Measurements from ENCODE around the gene RGS10.

Gene RGS10

DNA sequence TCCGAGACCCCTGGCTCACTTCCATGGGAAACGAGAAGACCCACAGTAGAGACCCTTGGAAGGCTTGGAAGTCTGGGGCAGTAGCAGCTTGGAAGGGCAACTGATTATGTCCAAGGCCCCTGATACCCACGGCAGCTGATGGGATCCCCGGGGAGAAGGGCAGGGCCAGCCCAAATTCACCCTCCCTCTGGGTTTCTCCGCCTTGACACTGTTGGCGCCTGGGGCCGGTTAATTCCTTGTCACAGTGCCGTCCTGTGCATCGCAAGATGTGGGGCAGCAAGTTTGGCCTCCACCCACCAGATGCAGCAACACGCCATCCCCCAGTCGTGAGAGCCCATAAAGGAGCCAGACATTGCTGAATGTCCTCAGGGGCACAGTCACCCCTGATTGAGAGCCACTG is 89.2 kb downstream of the RGS10 start:
- in situ Hi-C loops (cut with MboI; ENCODE audit: low sequenced_read_pairs) = no loop called here

DNA sequence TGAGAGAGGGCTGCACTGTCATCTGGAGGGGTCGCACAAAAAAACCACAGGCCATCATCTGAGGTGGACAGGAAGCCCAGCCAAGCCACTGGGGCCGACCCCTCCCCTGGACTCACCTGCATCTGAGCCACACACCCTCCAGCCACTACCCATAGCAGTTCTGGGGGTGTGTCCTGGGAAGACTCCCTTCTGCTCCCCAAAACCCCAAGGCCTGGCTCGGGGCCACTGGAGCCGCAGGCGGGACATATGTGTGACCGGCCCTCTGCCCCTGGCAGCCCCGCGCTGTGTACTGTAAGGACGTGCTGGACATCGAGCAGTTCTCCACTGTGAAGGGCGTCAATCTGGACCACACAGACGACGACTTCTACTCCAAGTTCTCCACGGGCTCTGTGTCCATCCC is 90.1 kb downstream of the RGS10 start:
- in situ Hi-C loops (cut with MboI; ENCODE audit: low sequenced_read_pairs) = no loop called here

DNA sequence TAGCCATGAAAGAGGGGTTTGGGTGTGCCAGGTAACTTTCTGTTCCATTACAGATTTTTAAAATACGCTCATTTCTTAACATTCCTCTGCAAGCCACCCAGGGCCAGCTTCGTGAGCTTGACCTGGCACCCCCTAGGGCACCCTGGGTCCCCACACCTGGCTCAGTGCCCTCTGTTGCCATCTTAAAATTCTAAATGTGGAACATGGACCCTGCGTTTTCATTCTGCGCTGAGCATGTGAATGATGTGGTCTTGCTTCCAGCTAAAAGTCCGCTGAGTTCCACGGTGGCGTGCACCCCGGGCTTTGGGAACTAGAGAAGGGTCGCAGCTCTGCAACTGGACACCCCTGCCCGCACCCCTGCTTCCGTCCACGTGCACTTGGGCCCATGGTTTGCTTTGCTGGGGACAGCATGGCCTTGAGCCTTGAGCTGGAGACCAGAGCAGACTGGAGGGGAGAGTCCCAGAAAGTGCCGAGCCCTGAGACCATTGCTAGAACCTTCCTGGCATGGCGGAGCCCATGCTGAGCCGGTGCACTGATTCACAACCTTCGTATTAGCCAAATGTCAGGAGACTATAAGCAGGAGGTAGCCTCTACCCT is 91.1 kb downstream of the RGS10 start:
- in situ Hi-C loops (cut with MboI; ENCODE audit: low sequenced_read_pairs) = no loop called here

DNA sequence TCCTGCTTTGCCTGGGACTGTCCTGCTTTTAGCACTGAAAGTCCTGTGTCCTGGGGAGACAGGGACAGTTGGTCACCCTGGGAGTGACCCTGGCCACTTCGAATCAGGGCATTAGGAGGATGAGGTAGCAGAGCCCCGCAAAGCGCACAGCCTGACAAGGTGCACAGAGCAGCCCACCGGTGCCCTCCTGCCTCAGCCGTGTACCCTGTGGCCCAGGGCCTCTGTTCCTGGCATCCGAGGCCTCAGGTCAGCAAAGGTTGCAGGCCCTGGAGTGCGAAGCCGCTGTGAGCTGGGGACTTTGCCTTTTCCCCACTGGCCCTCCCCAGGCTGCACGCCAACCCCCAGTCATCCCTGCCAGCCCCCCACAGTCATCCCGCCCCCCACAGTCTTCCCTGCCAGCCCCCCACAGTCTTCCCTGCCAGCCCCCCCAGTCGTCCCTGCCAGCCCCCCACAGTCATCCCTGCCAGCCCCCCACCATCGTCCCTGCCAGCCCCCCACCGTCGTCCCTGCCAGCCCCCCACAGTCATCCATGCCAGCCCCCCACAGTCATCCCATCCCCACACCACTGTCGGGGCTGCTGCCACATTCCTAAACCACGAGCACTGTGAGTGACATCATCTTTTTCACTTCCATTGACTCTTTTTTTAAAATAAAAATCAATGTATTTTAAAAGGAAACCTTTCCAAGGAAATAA is 91.8 kb downstream of the RGS10 start:
- in situ Hi-C loops (cut with MboI; ENCODE audit: low sequenced_read_pairs) = no loop called here

Data from HL-60/S4 treated with phorbol 12-myristate 13-acetate at 8.2 ng/mL for 4 days and 3 days (cell line).